ENCODE results near the gene TXNRD3.

- TF ChIP-seq CTCF (IDR thresholded peaks at IDR 0.05; ENCODE audit: low read length), result no peak
- TF ChIP-seq EZH2 (optimal IDR thresholded peaks at IDR 0.05; ENCODE audit: low read depth, low read length), result no peak
- no peak for TF ChIP-seq EZH2phosphoT487 (IDR thresholded peaks at IDR 0.05; ENCODE audit: low read length)
Observed at GRCh38 chr3:126568776-126569342, 86.1 kb downstream of the TXNRD3 start.
